ENCODE data around the gene MORF4L1.
"Not testable (repeated sequence)": the region's sequence is repeated elsewhere in the genome, so short reads cannot be mapped to it uniquely, and the experiment has no call there.

DNA sequence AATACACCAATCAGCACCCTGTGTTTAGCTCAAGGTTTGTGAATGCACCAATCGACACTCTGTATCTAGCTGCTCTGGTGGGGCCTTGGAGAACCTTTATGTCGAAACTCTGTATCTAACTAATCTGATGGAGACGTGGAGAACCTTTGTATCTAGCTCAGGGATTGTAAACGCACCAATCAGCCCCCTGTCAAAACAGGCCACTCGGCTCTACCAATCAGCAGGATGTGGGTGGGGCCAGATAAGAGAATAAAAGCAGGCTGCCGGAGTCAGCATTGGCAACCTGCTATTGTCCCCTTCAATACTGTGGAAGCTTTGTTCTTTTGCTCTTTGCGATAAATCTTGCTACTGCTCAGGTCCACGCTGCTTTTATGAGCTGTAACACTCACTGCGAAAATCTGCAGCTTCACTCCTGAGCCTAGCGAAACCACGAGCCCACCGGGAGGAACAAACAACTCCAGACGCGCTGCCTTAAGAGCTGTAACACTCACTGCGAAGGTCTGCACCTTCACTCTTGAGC, 25.2 kb upstream of the MORF4L1 start:
- not testable (repeated sequence) for TF ChIP-seq POLR2A (IDR thresholded peaks at IDR 0.05; ENCODE audit: extremely low read depth, insufficient read length)
- TF ChIP-seq, protein P1, sequence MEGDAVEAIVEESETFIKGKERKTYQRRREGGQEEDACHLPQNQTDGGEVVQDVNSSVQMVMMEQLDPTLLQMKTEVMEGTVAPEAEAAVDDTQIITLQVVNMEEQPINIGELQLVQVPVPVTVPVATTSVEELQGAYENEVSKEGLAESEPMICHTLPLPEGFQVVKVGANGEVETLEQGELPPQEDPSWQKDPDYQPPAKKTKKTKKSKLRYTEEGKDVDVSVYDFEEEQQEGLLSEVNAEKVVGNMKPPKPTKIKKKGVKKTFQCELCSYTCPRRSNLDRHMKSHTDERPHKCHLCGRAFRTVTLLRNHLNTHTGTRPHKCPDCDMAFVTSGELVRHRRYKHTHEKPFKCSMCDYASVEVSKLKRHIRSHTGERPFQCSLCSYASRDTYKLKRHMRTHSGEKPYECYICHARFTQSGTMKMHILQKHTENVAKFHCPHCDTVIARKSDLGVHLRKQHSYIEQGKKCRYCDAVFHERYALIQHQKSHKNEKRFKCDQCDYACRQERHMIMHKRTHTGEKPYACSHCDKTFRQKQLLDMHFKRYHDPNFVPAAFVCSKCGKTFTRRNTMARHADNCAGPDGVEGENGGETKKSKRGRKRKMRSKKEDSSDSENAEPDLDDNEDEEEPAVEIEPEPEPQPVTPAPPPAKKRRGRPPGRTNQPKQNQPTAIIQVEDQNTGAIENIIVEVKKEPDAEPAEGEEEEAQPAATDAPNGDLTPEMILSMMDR (IDR thresholded peaks at IDR 0.05; ENCODE audit: low read depth, low read length), result not testable (repeated sequence)
- TF ChIP-seq, protein P2, sequence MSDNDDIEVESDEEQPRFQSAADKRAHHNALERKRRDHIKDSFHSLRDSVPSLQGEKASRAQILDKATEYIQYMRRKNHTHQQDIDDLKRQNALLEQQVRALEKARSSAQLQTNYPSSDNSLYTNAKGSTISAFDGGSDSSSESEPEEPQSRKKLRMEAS (IDR thresholded peaks at IDR 0.05; ENCODE audit: low read depth, low read length), result not testable (repeated sequence)
